HEK293T (cell line): ENCODE measurements around the gene BBS10.
"Not testable (repeated sequence)": the region's sequence is repeated elsewhere in the genome, so short reads cannot be mapped to it uniquely, and the experiment has no call there.

Experiments used
- CTCF ChIA-PET: fragments of 350-600 bp; formaldehyde crosslinking; extraction: SDS; loops from one replicate; lab custom pipeline; 2021; ENCODE audit warnings: antibody characterized with exemption, inconsistent platforms; lab: Yijun Ruan, JAX
- POLR2A ChIA-PET: fragments of 350-600 bp; formaldehyde crosslinking; extraction: SDS; loops from one replicate; lab custom pipeline; 2020; ENCODE audit warnings: antibody characterized with exemption, inconsistent platforms; lab: Yijun Ruan, JAX
- DNase-seq: peaks from one replicate; pipeline ENCODE4 v3.0.0; 2012; ENCODE audit warnings: mixed read lengths; ENCODE audit errors: extremely low spot score
- ARNT ChIP-seq: fragments of 450-650 bp; IDR thresholded peaks from 2 replicates; pipeline ENCODE4 v1.6.1; 2017; ENCODE audit warnings: mild to moderate bottlenecking
- BHLHE40 ChIP-seq: fragments of 450-650 bp; IDR thresholded peaks from 2 replicates; pipeline ENCODE4 v1.6.1; 2016; ENCODE audit warnings: mild to moderate bottlenecking, moderate library complexity, borderline replicate concordance
- CTBP1 ChIP-seq: fragments of 450-650 bp; IDR thresholded peaks from 2 replicates; pipeline ENCODE4 v1.6.1; 2016; ENCODE audit warnings: borderline replicate concordance
- ELF4 ChIP-seq: fragments of 450-650 bp; IDR thresholded peaks from 2 replicates; pipeline ENCODE4 v1.6.1; 2017; ENCODE audit warnings: antibody characterized with exemption
- FOXA1 ChIP-seq: fragments of 450-650 bp; IDR thresholded peaks from 2 replicates; pipeline ENCODE4 v1.6.1; 2016; ENCODE audit warnings: mild to moderate bottlenecking
- FOXK2 ChIP-seq: fragments of 450-650 bp; IDR thresholded peaks from 2 replicates; pipeline ENCODE4 v1.6.1; 2016; ENCODE audit warnings: mild to moderate bottlenecking
- FOXM1 ChIP-seq: fragments of 450-650 bp; IDR thresholded peaks from 2 replicates; pipeline ENCODE4 v1.6.1; 2017; ENCODE audit warnings: mild to moderate bottlenecking, borderline replicate concordance
- HDGF ChIP-seq: fragments of 450-650 bp; IDR thresholded peaks from 2 replicates; pipeline ENCODE4 v1.6.1; 2017; ENCODE audit warnings: antibody characterized with exemption, borderline replicate concordance
- L3MBTL2 ChIP-seq: fragments of 450-650 bp; conservative IDR thresholded peaks from 2 replicates; pipeline ENCODE4 v1.6.1; 2016; ENCODE audit warnings: mild to moderate bottlenecking
- LEF1 ChIP-seq: fragments of 450-650 bp; IDR thresholded peaks from 2 replicates; pipeline ENCODE4 v1.6.1; 2017; ENCODE audit warnings: mild to moderate bottlenecking, borderline replicate concordance
- NFRKB ChIP-seq: fragments of 450-650 bp; IDR thresholded peaks from 2 replicates; pipeline ENCODE4 v1.6.1; 2016; ENCODE audit warnings: mild to moderate bottlenecking, moderate library complexity
- SP1 ChIP-seq: fragments of 450-650 bp; IDR thresholded peaks from 2 replicates; pipeline ENCODE4 v1.6.1; 2017
- SUZ12 ChIP-seq: fragments of 450-650 bp; IDR thresholded peaks from 2 replicates; pipeline ENCODE4 v1.6.1; 2016; ENCODE audit warnings: mild to moderate bottlenecking
- TARDBP ChIP-seq: fragments of 450-650 bp; IDR thresholded peaks from 2 replicates; pipeline ENCODE4 v1.6.1; 2016
- ZNF384 ChIP-seq: fragments of 450-650 bp; IDR thresholded peaks from 2 replicates; pipeline ENCODE4 v1.6.1; 2016
- TF ChIP-seq, protein P1 (sequence below): fragments of 450-650 bp; IDR thresholded peaks from 2 replicates; pipeline ENCODE4 v1.6.1; 2016

Gene BBS10

DNA sequence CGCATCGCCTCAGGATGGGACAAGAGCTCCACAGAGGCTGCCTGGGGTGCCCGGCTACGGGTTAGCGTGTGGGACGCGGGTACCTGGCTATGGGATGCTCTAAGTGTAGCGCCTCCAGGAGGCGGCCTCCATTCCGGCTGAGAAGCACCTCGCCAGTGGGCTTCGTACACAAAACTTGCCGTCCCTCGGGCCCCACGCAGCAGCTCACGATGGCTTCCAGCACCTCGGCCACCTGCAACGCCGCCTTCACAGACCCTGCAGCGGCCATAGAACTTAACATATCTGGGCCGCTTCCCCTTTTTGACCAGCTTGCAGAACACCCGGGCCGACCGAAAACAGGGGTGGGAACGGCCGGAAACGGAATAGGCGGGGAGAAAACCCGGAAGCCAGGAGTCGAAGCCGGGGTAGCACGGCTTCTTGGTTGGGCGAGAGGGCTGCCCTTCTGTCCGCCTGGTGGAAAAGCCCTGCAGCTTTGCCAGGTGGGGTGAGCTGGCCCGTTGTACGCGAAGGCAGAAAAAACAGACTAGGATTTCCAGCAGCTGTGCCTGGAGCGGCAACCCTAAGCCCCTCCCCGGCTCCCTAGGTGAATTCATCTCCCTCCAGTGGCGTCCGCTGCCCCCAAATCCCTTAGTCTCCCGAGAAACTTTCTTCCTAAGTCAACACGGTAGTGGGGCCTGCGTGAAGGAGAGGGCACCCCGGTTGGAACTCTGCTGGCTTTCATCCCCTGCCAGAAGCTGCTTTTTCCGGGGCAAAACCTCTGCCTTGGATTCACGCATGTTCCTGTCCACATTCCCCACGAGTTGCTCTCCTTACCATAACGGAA lies at the start of gene BBS10:
TSS of gene BBS10 (minus strand) at position 337 of the 823 bp plus-strand sequence. CDS start at position 280, 57 bp downstream.
- DNase-seq: peak; percentile 89
- ChIA-PET POLR2A (interaction anchor here (0.7 to 1.4 kb wide), 6 partner anchors 9 to 837 kb away, joined by 3 to 9 read pairs (median 4); partner anchors contain the start of gene KRR1), CTCF (interaction anchor here (0.8 to 1.7 kb wide), 3 partner anchors 16 to 108 kb away, joined by 3 to 4 read pairs (median 4); no protein-coding TSS in a partner anchor)
- TF ChIP-seq FOXA1: no peak
- no peak for TF ChIP-seq SP1
- no peak for TF ChIP-seq ZNF384
- peak; percentile 94 for TF ChIP-seq L3MBTL2
- TF ChIP-seq CTBP1: no peak
- no peak for TF ChIP-seq BHLHE40
- TF ChIP-seq ELF4: peak; percentile 83
- TF ChIP-seq, protein P1, sequence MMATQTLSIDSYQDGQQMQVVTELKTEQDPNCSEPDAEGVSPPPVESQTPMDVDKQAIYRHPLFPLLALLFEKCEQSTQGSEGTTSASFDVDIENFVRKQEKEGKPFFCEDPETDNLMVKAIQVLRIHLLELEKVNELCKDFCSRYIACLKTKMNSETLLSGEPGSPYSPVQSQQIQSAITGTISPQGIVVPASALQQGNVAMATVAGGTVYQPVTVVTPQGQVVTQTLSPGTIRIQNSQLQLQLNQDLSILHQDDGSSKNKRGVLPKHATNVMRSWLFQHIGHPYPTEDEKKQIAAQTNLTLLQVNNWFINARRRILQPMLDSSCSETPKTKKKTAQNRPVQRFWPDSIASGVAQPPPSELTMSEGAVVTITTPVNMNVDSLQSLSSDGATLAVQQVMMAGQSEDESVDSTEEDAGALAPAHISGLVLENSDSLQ: peak; percentile 98
- no peak for TF ChIP-seq ARNT
- no peak for TF ChIP-seq LEF1

DNA sequence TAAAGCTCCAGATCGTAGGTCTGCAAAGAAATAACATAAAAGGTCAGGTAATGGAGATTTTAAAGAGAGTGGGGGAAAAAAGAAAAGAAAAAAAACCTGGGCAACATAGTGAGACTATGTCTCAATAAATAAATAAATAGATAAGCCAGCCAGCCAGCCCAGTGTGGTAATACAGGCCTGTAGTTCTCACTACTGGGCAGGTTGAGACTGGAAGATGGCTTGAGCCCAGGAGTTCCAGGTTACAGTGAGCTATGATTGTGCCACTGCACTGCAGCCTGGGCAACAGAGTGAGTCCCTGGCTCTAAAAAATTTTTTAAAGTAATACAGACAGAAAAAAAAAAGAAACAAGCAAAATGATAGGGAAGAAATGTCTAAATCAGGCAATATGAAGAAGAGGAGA lies 43.2 kb upstream of the BBS10 start:
- DNase-seq: no peak
- CTCF ChIA-PET: no interaction called here
- TF ChIP-seq LEF1: no peak
- no peak for TF ChIP-seq L3MBTL2
- TF ChIP-seq ZNF384: no peak
- no peak for TF ChIP-seq ELF4
- no peak for TF ChIP-seq FOXA1
- TF ChIP-seq SUZ12: no peak
- no peak for TF ChIP-seq BHLHE40
- no peak for TF ChIP-seq SP1
- TF ChIP-seq TARDBP: no peak
- no peak for TF ChIP-seq NFRKB
- TF ChIP-seq, protein P1: no peak
- TF ChIP-seq ARNT: no peak
- no peak for TF ChIP-seq CTBP1
- POLR2A ChIA-PET: no interaction called here

DNA sequence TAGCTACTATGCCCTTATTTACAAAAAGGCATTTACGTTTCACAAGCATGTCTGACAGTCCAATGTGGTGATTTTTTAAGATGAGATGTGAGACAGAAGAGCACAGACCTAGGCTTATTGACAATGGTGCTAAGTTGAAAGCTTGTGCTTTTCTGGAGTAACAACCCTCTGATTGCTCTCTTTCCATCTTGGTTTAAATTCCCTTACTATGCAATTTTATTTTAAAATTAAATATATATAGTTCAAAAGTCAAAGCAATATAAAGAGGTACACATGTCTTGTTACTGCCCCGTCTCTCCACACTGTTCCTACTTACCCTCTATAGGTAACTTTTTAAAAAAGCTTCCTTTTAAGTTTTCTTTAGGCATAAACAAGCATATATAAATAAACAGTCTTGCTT lies 39.4 kb upstream of the BBS10 start:
- no peak for DNase-seq
- TF ChIP-seq FOXK2 (no peak), FOXM1 (no peak), L3MBTL2 (no peak), LEF1 (no peak), FOXA1 (no peak), CTBP1 (no peak), ARNT (no peak)
- ChIA-PET POLR2A (no interaction called here), CTCF (no interaction called here)

DNA sequence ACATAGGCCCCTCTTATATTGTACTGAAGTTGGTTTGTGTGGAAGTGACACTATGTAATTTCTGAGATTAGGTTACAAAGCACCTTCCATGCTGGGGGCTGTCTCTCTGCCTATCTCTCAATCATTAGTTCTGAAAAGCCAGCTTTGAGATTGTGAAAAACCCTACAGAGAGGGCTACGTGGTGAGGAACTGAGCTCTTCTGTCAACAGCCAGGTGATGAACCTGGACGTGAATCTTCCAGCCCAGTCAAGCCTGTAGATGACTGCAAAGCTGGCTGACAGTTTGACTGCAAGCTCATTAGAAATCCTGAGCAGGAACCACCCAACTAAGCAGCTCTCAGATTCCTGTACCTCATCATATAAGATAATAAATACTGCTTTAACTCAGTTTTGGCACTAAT lies 36.3 kb upstream of the BBS10 start:
- ChIA-PET POLR2A (no interaction called here), CTCF (no interaction called here)
- TF ChIP-seq TARDBP: no peak
- TF ChIP-seq ZNF384: no peak
- TF ChIP-seq ELF4: no peak
- no peak for TF ChIP-seq CTBP1
- TF ChIP-seq ARNT: no peak
- TF ChIP-seq FOXA1: no peak
- no peak for TF ChIP-seq NFRKB
- no peak for TF ChIP-seq SP1
- TF ChIP-seq FOXM1: no peak
- TF ChIP-seq HDGF: no peak
- no peak for TF ChIP-seq LEF1
- no peak for TF ChIP-seq SUZ12
- TF ChIP-seq L3MBTL2: no peak
- no peak for TF ChIP-seq BHLHE40
- TF ChIP-seq, protein P1: no peak
- TF ChIP-seq FOXK2: no peak
- DNase-seq: no peak

DNA sequence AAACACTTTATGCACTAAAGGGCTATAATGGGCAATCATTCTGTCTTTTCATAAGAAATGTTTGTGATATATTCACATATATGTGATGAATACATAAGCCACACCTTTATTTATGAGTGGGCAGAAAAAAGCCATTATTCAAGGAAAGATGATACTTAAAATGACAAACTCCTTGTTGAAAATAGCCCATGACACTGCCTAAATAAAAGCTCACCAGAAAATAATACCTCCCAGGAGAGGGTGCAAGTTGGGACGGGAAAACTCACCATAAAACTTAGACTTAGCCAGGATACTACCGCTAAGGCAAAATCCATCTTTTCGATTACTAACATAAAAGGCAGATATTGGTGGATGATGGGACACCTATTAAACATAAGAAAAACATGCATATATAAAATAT lies 35.8 kb upstream of the BBS10 start:
- ChIA-PET POLR2A (no interaction called here), CTCF (no interaction called here)
- TF ChIP-seq L3MBTL2: no peak
- no peak for DNase-seq

DNA sequence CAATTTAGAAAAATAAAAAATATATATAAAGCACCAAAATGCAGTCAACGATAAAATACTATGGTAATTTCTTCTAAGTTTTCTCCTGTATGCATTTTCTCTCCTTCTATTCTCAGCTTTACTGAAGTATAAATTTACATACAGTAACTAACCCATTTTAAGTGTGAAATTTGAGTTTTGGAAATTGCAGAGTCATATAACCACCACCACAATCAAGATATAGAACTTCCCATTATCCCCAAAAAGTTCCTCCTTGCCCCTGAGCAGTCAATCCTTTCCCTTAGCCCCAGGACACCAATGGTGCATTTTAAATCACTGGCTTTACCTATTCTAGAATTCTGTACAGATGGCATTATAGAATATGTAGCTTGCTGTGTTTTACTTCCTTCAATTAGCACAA lies 31.0 kb upstream of the BBS10 start:
- DNase-seq: no peak
- POLR2A ChIA-PET: no interaction called here
- TF ChIP-seq, protein P1: no peak
- TF ChIP-seq SP1 (no peak), L3MBTL2 (no peak), FOXA1 (no peak), ARNT (no peak), ZNF384 (no peak), SUZ12 (no peak), CTBP1 (no peak), ELF4 (no peak), BHLHE40 (no peak), FOXK2 (no peak), TARDBP (no peak), FOXM1 (no peak), LEF1 (no peak), NFRKB (no peak), HDGF (no peak)
- CTCF ChIA-PET: no interaction called here

DNA sequence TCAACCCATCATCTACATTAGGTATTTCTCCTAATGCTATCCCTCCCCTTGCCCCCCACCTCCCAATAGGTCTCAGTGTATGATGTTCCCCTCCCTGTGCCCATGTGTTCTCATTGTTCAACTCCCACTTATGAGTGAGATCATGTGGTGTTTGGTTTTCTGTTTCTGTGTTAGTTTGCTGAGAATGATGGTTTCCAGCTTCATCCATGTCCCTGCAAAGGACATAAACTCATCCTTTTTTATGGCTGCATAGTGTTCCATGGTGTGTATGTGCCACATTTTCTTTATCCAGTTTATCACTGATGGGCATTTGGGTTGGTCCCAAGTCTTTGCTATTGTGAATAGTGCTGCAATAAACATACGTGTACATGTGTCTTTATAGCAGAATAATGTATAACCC lies 28.7 kb upstream of the BBS10 start:
- CTCF ChIA-PET, POLR2A ChIA-PET, DNase-seq: not testable (repeated sequence)
